PC-9 (cell line): ENCODE measurements around the gene CD19. TPM values are rescaled to one million over a fixed set of nuclear protein-coding genes. Genes with fewer than 3 reads are reported as not detected.

Experiments
- BruUV-seq: library from RNA; stranded (reverse); fragments of 400-500 nt; replicated peaks from 2 replicates; lab custom pipeline; 2021; lab: Mats Ljungman, UMichigan
- CTCF ChIA-PET: fragments of 300-600 bp; sonication (Branson Sonifier 250); formaldehyde crosslinking; loops from one replicate; lab custom pipeline; 2022; ENCODE audit warnings: antibody characterized with exemption; lab: Charles Lee
- POLR2A ChIA-PET: fragments of 300-600 bp; sonication (Branson Sonifier 250); formaldehyde crosslinking; loops from one replicate; lab custom pipeline; 2022; ENCODE audit warnings: antibody characterized with exemption; ENCODE audit not compliant: unreplicated experiment; lab: Charles Lee
- DNase-seq, 2 experiments: peaks; one replicate each; pipeline versions ENCODE4 v3.0.0 to v3.0.0-alpha.2; 2015 to 2022; ENCODE audit warnings: mixed read lengths in 1 of 2
- H2AFZ ChIP-seq: fragments of 200-600 bp; sonication (generic); 2 replicates; pipeline ENCODE4 v1.8.1; 2017; ENCODE audit warnings: antibody characterized with exemption
- H3F3A ChIP-seq: fragments of 200-600 bp; sonication (generic); 2 replicates; pipeline ENCODE4 v1.8.1; 2017; ENCODE audit warnings: antibody characterized with exemption, mild to moderate bottlenecking, low read depth; ENCODE audit not compliant: insufficient read depth
- H3K27ac ChIP-seq: fragments of 200-600 bp; sonication (generic); 2 replicates; pipeline ENCODE4 v1.6.1; 2016; ENCODE audit warnings: mixed run types
- H3K27me3 ChIP-seq: fragments of 200-600 bp; sonication (generic); 2 replicates; pipeline ENCODE4 v1.6.1; 2016; ENCODE audit warnings: low read depth, mixed run types; ENCODE audit not compliant: insufficient read depth
- H3K36me3 ChIP-seq: fragments of 200-600 bp; sonication (generic); 2 replicates; pipeline ENCODE4 v1.6.1; 2016; ENCODE audit warnings: low read depth, mixed run types
- H3K4me1 ChIP-seq: fragments of 200-600 bp; sonication (generic); replicated peaks from 2 replicates; pipeline ENCODE4 v1.6.1; 2016; ENCODE audit warnings: mixed run types; ENCODE audit not compliant: insufficient read depth
- H3K4me2 ChIP-seq: fragments of 200-600 bp; sonication (generic); 2 replicates; pipeline ENCODE4 v1.6.1; 2017; ENCODE audit warnings: mixed run types
- H3K4me3 ChIP-seq: fragments of 200-600 bp; sonication (generic); 2 replicates; pipeline ENCODE4 v1.6.1; 2016; ENCODE audit warnings: mixed run types
- H3K79me2 ChIP-seq: fragments of 200-600 bp; sonication (generic); 2 replicates; pipeline ENCODE4 v1.6.1; 2017; ENCODE audit warnings: low read depth, mixed run types
- H3K9me2 ChIP-seq: fragments of 200-600 bp; sonication (generic); 2 replicates; pipeline ENCODE4 v1.8.1; 2017; ENCODE audit warnings: mild to moderate bottlenecking; ENCODE audit not compliant: insufficient read depth
- H3K9me3 ChIP-seq: fragments of 200-600 bp; sonication (generic); 2 replicates; pipeline ENCODE4 v1.8.1; 2016; ENCODE audit warnings: low read depth; ENCODE audit not compliant: insufficient read depth
- H4K20me1 ChIP-seq: fragments of 200-600 bp; sonication (generic); 2 replicates; pipeline ENCODE4 v1.8.1; 2017; ENCODE audit not compliant: insufficient read depth
- CTCF ChIP-seq: fragments of 200-600 bp; sonication (generic); conservative IDR thresholded peaks from 2 replicates; pipeline ENCODE4 v1.6.1; 2017; ENCODE audit warnings: mixed run types, antibody characterized with exemption, mild to moderate bottlenecking, moderate library complexity
- EZH2 ChIP-seq: fragments of 200-600 bp; sonication (generic); IDR thresholded peaks from 2 replicates; pipeline ENCODE4 v1.8.0; 2017; ENCODE audit warnings: antibody characterized with exemption, low read depth
- intact Hi-C: fragments of 100-400 bp; cut with micrococcal nuclease; formaldehyde crosslinking; loops from one replicate; pipeline ENCODE4 v1.10.0; 2022; ENCODE audit not compliant: unreplicated experiment
- total RNA-seq: library from RNA; stranded (reverse); gene quantifications from 2 replicates; pipeline ENCODE4 v1.2.3, GENCODE V29; 2021

CD19 gene
- total RNA-seq, 1 experiment from 2014 or later = not detected

- no peak for DNase-seq
- H3F3A ChIP-seq = no peaks in the 10 kb centered on the region; the same call in 1 of the 2 replicates
- no peaks in the 10 kb centered on the region for H3K36me3 ChIP-seq
- POLR2A ChIA-PET = interaction anchor here (0.6 kb wide), 1 partner anchor 26 kb away, joined by 5 read pairs; no protein-coding TSS in a partner anchor
- H3K79me2 ChIP-seq = no peaks in the 10 kb centered on the region
- no peak overlapping the region for H3K4me3 ChIP-seq
- H3K27me3 ChIP-seq = no peaks in the 10 kb centered on the region
- CTCF ChIA-PET = interaction anchor here (0.7 kb wide), 1 partner anchor 45 kb away, joined by 6 read pairs; no protein-coding TSS in a partner anchor
- H2AFZ ChIP-seq = no peak overlapping the region
- no peaks in the 10 kb centered on the region for H4K20me1 ChIP-seq
- H3K4me1 ChIP-seq = no peaks in the 10 kb centered on the region
- H3K27ac ChIP-seq = no peak overlapping the region
- TF ChIP-seq EZH2 = no peak
- no peak for TF ChIP-seq CTCF
- H3K9me3 ChIP-seq = no peaks in the 10 kb centered on the region
- intact Hi-C loops = no loop called here
- H3K4me2 ChIP-seq = no peak overlapping the region
- no TSS peak for BruUV-seq
- no peaks in the 10 kb centered on the region for H3K9me2 ChIP-seq
These were observed 31.7 kb upstream of the CD19 start for GRCh38 chr16:28899882-28900590.

DNA sequence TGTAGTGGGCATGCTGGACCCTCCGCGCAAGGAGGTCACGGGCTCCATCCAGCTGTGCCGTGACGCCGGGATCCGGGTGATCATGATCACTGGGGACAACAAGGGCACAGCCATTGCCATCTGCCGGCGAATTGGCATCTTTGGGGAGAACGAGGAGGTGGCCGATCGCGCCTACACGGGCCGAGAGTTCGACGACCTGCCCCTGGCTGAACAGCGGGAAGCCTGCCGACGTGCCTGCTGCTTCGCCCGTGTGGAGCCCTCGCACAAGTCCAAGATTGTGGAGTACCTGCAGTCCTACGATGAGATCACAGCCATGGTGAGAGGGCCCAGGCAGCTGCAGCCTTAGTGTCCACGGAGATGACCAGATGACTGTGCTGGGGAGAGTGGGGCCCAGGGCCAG lies 31.2 kb upstream of the CD19 start:
- no peaks in the 10 kb centered on the region for H3K36me3 ChIP-seq
- no peaks in the 10 kb centered on the region for H3K27me3 ChIP-seq

DNA sequence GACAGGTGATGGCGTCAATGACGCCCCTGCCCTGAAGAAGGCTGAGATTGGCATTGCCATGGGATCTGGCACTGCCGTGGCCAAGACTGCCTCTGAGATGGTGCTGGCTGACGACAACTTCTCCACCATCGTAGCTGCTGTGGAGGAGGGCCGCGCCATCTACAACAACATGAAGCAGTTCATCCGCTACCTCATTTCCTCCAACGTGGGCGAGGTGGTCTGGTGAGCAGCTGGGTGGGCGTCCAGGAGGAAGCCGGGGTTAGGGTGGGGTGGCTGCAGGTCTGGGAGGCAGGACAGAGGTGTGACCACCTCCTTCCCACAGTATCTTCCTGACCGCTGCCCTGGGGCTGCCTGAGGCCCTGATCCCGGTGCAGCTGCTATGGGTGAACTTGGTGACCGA lies 29.9 kb upstream of the CD19 start:
- no peaks in the 10 kb centered on the region for H4K20me1 ChIP-seq
- H3F3A ChIP-seq = no peaks in the 10 kb centered on the region
- H3K27ac ChIP-seq = no peak overlapping the region
- H3K4me2 ChIP-seq = no peak overlapping the region
- H3K27me3 ChIP-seq = no peaks in the 10 kb centered on the region
- no peak overlapping the region for H2AFZ ChIP-seq
- H3K9me3 ChIP-seq = no peaks in the 10 kb centered on the region
- no TSS peak for BruUV-seq
- H3K36me3 ChIP-seq = no peaks in the 10 kb centered on the region
- no peaks in the 10 kb centered on the region for H3K4me1 ChIP-seq
- ChIA-PET CTCF (no interaction called here), POLR2A (no interaction called here)
- no peaks in the 10 kb centered on the region for H3K79me2 ChIP-seq
- intact Hi-C loops = no loop called here
- no peak for DNase-seq
- no peaks in the 10 kb centered on the region for H3K9me2 ChIP-seq
- H3K4me3 ChIP-seq = no peak overlapping the region
- TF ChIP-seq CTCF = no peak
- no peak for TF ChIP-seq EZH2

More for the DNA sequence above, 31.2 kb upstream of the CD19 start:
- Histone ChIP-seq H3K9me3 (no peaks in the 10 kb centered on the region), H3K4me2 (no peak overlapping the region), H3K9me2 (no peaks in the 10 kb centered on the region), H4K20me1 (no peaks in the 10 kb centered on the region), H3F3A (no peaks in the 10 kb centered on the region), H2AFZ (no peak overlapping the region), H3K4me1 (no peaks in the 10 kb centered on the region), H3K79me2 (no peaks in the 10 kb centered on the region), H3K27ac (no peak overlapping the region), H3K4me3 (no peak overlapping the region)
- BruUV-seq = no TSS peak
- no peak for TF ChIP-seq EZH2
- no peak for TF ChIP-seq CTCF
- intact Hi-C loops = no loop called here
- DNase-seq = no peak
- POLR2A ChIA-PET = interaction anchor here (0.9 kb wide), 1 partner anchor 37 kb away, joined by 3 read pairs; the partner anchor contains the start of gene SH2B1
- CTCF ChIA-PET = no interaction called here
